GM21619 (cell line): ENCODE results near the gene NOX5.

ENCODE experiments used
- ATAC-seq: cut with Tn5 transposase; IDR thresholded peaks from one replicate; pipeline ENCODE4 v1.9.1; 2021; ENCODE audit not compliant: unreplicated experiment

Gene NOX5

GRCh38 chr15:69016021-69016595 lies 1.6 kb downstream of the NOX5 start:
- ATAC-seq, result no peak

- no peak for ATAC-seq
These were observed 3.5 kb downstream of the NOX5 start for GRCh38 chr15:69017978-69018377.

DNA sequence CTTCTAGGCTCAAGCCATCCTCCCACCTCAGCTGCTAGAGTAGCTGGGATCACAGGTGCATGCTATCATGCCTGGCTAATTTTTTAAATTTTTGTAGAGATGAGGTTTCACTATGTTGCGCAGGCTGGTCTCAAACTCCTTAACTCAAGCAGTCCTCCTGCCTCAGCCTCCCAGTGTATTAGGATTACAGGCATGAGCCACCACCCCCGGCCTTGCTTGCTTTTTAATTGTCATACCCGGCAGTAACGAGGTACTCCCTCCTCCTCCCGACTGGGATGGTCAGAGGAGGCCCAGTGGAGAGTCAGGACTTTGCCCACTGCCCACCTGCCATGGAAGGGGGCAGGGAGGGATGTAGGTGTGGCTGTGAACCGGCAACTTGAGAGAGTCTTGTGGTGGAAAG lies 4.5 kb downstream of the NOX5 start:
- ATAC-seq, result no peak

- ATAC-seq, result no peak
These were observed 7.4 kb downstream of the NOX5 start for GRCh38 chr15:69021895-69022294.

DNA sequence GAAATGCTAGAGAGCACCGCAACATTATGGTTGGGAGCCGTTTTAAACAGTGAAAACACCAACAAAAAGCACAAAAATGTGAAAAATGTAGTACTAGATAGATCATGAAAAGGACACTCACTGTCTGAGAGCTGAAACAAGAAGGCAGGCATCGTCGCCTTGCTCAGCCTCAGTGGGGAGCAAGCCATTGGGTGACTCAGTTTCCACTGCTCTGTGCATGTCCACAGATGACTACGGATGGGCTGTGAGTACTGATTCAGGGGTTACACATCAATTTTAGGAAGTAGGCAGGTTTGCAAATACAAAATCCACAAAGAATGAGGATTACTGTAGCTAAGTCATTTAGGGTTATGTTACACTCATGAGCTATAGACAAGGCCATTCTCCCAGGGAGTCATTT lies 10.8 kb downstream of the NOX5 start:
- ATAC-seq, result no peak

GRCh38 chr15:69026355-69026754 lies 11.9 kb downstream of the NOX5 start:
- no peak for ATAC-seq

DNA sequence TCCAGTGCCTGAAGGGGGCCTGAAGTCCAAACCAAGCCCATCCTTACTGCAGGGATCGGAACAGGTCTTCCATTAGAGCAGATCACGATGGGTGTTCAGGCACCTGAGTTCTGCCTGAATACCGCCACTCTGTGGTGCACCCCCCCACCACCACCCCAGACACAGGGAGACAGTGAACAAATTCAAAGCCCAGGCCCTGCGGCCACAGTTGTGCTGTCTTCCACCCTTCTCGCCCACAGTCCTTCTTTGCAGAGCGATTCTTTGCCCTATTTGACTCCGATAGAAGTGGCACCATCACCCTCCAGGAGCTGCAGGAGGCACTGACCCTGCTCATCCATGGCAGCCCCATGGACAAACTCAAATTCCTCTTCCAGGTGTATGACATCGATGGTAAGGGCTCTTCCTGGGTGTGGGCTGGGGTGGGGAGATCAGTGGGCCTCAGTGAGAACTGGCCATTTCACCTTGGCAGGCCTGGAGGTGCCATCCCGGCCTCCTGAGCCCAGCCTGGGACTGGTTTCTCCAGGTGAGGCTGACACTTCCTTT lies 13.6 kb downstream of the NOX5 start:
- no peak for ATAC-seq

DNA sequence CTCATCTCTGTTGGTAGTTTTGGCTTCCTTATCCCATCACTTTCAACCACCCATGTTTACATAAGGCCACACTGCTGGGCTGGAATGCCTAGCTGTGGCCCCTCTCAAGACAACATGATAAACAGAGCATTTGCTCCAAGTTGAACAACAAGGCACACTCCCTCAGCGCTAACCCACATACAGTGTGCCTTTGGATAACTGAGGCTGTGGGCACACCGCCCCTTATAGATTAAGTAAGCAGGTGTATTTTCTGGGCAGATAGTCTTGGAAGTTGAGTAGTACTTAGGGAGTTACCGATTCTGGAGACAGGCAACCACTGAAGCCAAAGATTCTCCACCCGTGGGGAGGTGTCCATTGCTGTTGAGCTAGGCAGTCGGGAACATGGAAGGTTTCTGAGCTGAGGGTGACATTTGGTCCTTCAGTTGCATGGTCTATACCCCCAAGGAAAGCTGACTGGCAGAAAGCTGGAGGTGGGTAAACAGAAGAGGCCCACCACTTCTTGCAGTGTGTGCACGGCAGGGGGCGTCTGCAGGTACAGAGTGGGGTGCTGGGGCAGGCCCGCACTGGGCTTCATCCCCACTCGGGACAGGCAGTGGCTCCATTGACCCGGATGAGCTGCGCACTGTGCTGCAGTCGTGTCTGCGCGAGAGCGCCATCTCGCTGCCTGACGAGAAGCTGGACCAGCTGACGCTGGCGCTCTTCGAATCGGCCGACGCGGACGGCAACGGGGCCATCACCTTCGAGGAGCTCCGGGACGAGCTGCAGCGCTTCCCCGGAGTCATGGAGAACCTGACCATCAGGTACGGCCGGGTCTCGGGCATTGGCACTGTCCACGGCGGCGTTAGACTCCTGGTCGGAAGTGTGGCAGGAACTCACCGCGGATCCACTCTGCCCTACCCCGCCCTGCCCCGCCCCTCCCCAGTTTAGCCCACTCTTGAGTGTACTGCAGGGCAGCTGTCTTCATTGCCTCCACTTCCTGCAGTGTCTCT lies 16.8 kb downstream of the NOX5 start:
- no peak for ATAC-seq

DNA sequence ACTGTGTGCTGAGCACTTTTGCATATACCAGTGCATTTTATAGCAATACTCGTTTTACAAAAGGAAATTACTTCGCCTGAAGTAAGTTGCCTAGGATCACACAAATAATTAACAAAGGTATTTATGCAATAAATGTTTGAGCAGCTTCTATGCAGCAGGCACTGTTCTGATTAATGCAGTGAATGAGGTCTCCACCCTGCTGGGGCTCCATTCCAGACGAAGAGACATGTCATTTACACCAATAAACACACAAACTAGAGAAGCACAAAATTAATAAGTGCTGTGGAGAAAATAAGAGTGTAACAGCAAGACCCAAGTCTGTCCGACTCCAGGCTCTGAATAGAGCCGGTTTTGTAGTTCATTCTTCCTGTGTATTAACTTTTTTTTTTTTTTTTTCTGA lies 17.5 kb downstream of the NOX5 start:
- ATAC-seq, result no peak

DNA sequence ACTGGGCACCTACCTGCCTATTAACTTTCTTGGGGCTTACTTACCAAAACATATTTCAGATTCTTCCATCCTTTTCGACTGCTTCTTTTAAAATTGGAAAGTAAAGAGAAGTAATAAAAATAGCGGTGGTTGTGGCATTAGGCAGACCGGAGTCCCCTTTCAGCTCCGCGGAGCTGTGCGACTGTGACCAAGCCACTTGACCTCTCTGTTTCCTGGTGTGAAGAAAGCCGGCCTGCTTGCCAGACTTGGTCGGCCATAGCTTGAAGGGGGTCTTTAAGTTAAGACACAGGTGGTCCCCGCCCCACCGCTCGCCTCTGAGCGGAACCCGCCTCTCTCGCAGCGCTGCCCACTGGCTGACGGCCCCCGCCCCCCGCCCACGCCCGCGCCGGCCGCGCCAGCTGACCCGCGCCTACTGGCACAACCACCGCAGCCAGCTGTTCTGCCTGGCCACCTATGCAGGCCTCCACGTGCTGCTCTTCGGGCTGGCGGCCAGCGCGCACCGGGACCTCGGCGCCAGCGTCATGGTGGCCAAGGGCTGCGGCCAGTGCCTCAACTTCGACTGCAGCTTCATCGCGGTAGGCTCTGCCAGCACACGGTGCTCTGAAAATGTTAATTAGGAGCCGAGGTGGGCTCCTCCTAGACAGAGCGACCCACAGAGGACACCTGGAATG lies 18.3 kb downstream of the NOX5 start:
- ATAC-seq, result no peak

GRCh38 chr15:69034352-69034751 lies 19.9 kb downstream of the NOX5 start:
- no peak for ATAC-seq

DNA sequence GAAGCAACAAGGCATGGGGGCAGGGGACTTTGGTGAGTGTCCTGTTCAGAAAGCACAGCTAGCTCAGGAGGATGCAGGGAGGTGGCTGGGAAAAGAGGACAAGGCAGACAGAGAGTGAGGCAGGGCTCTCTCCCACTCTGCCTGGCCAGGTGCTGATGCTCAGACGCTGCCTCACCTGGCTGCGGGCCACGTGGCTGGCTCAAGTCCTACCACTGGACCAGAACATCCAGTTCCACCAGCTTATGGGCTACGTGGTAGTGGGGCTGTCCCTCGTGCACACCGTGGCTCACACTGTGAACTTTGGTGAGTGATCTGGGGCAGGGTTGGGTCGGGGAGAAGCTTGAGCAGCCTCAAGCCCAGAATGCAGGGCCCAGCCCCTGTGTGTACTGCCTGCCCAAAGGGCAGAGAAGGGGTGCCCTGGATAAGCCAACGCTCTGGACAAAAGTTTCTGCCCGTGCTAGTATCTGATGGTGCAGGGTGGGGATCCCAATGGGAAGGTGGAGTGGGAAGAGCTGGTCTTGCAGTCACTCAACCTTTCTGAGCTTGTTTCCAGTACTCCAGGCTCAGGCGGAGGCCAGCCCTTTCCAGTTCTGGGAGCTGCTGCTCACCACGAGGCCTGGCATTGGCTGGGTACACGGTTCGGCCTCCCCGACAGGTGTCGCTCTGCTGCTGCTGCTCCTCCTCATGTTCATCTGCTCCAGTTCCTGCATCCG lies 20.9 kb downstream of the NOX5 start:
- ATAC-seq, result no peak

DNA sequence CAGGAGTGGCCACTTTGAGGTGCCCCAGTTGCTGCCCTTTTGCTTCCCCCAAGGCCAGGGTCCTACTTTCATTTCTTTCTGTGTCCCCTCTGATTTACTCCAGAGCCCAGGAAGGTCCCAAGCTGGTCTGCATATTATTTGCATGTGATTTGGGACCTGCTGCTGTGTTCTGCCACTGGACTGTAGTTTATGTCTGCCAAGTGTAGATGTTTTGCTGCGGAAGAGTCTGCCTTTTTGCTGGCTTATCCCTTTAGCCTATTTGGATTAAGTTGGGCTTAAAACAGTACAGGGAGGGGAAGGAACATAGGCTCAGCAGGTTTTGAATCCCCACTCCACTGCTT lies 21.4 kb downstream of the NOX5 start:
- no peak for ATAC-seq

DNA sequence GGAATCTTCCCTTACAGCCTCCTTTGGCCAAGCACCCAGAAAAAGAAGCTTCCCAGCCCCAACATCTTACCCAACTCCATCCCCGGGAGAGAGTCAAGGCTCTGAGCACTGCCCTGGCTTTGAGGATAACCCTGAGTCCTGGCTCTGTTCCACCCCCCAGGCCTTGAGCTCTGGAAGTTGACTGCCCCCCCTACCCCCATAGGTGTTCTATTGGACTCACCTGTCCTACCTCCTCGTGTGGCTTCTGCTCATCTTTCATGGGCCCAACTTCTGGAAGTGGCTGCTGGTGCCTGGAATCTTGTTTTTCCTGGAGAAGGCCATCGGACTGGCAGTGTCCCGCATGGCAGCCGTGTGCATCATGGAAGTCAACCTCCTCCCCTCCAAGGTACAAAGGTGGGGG lies 22.3 kb downstream of the NOX5 start:
- ATAC-seq, result no peak

DNA sequence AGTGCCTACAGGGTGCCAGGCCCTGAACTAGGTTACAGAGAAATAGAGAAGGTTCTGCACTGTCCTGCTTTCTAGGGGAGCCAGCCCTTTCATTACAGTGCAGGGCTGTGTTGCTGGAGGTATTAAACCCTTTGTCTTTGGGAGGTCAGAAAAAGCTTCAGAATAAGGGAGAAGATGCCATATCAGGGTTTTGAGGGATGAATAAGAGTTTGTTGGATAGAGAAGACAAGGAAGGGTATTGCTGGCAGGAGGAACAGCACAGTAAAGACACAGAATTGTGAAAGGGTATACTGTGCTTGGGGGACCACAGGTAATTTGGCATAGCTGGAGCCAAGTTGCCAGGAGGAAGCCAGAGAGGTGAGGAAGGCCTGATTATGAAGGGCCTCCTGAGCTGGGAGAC lies 23.0 kb downstream of the NOX5 start:
- no peak for ATAC-seq

DNA sequence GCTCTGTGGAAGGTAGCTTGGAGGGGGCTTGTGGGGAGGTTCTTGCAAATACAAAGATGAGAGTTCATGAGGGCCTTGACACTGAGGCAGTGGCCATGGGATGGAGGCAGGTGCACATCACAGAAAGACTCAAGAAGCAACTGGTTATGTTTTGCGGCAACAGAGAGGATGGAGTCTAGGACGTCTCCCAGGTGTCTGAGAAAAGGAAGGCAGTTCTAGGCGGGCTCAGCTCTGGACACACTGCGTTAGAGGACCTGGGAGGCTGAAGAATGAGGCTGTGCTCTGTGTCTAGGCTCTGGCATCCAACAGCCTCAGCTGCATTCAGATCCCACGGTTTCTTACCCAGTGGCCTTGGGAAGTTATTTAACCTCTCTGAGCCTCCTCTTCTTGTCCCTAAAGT lies 23.5 kb downstream of the NOX5 start:
- ATAC-seq, result no peak

DNA sequence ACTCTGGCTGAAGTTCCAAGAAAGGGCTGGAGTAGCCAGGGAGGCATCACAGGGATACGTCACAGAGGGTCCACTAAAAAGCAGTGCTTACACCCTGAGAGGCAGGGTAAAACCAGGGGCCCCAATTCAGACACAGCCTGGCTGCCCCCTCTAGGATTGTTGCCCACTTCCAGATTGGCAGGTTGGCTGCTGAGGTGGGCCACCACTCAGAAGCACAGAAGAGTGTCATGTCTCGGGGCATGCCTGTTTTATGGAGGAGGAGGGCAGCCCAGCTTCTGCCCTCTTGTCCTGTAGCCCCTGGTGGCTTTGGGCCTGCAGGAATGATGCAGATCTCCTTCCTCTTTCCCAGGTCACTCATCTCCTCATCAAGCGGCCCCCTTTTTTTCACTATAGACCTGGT lies 24.0 kb downstream of the NOX5 start:
- ATAC-seq, result no peak

DNA sequence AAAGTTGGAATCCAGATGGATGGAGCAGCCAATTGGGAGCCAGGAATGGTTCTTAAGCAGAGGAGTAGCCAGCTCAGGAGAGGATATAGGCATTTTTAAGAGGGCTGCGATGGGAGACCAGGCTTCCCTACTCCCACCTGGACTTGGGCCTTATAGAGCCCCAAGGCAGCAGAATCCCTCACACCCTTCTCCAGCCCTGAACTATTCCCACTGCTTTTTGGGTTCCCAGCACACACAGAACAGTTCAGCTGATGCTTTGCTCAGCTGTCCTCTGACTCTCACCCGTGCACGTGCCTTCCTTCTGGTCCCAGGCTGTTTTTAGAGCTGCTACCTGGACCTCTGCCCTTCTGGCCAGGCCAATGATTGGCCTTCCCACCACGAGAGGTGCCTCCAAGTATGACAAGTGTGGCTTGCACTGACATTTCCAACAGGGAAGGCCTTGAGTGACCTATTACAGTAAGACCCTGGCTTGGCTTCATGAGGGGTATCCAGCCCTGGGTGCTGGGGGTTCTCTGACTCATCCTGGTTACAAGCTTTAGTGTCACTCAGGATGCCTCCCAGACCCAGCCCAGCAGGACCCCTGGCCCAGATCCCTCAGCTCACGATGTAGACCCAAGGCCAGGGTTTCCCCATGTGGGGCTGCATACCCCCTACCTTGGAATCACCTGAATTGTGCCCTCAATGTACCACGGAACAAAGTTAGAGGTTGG lies 25.2 kb downstream of the NOX5 start:
- no peak for ATAC-seq

GRCh38 chr15:69042531-69042930 lies 28.0 kb downstream of the NOX5 start:
- ATAC-seq, result no peak

GRCh38 chr15:69045802-69046201 lies 31.3 kb downstream of the NOX5 start:
- ATAC-seq, result no peak

DNA sequence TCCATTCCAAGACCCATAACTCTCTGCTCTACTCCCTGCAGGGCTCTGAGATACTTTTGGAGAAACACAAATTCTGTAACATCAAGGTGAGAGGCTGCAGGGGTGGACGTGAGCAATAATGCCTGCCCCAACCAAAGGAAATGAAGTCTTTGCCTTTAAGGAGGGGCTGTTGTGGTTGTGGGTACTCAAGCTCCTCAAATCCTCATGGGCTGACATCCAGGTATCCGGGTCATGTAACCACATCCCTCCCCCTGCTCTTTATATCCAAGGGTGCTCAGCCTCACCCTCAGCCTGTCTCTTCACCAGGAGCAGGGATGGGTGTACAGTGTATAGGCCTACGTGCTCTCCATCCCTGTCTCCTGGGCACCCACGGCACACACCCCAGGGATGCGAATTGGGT lies 32.3 kb downstream of the NOX5 start:
- ATAC-seq, result no peak
